HG03064 (cell line): Measurements from ENCODE around the gene EPG5.
"Not testable (repeated sequence)": the region's sequence is repeated elsewhere in the genome, so short reads cannot be mapped to it uniquely, and the experiment has no call there.

Experiments
- ATAC-seq: cut with Tn5 transposase; IDR thresholded peaks from one replicate; pipeline ENCODE4 v1.9.1; 2021; ENCODE audit warnings: low read depth; ENCODE audit not compliant: unreplicated experiment

EPG5 gene

GRCh38 chr18:45821711-45822110 is 145.4 kb downstream of the EPG5 start:
- ATAC-seq = no peak

- ATAC-seq = no peak
Measured at GRCh38 chr18:45821026-45821425, 146.1 kb downstream of the EPG5 start.

DNA sequence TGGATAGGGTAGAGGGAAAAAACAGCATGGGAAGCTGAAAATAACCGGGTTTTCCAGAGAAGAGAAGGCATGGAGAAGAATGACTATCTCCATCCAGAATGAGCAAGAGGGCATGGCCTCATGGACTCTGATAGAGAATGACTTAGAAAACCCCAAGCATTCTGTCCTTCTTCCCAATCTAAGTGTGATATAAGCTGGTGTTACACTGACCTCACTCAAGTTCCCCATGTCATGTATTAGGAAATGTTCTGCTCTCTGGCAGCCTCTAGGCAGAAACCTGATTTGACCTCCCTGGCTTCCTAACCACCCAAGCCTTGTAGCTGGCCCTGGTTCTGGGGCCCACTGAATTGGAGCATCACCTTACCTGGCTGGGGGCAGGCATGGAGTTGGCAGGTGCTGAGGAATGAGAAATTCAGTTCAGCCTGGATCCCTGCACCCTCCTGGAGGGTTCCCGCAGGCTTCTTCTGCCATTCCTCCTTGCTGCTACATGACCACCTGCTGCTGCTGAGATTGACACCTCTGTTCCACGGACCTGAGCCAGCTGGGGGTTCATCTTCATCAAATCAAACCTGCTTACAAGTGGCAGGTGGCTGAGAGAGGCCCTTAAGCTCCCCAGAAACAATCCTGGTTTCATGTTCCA is 146.9 kb downstream of the EPG5 start:
- no peak for ATAC-seq

DNA sequence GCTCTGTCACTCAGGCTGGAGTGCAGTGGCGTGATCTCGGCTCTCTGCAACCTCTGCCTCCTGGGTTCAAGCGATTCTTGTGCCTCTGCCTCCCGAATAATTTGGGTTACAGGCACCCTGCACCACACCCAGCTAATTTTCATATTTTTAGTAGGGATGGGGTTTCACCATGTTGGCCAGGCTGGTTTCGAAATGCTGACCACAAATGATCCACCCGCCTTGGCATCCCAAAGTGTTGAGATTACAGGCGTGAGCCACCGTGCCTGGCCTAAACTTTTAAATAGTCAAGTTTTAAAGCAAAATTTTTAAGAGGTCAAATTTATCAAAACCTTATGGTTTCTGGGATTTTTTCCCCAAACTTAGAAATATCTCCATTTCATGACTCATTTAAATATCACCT is 148.4 kb downstream of the EPG5 start:
- not testable (repeated sequence) for ATAC-seq

DNA sequence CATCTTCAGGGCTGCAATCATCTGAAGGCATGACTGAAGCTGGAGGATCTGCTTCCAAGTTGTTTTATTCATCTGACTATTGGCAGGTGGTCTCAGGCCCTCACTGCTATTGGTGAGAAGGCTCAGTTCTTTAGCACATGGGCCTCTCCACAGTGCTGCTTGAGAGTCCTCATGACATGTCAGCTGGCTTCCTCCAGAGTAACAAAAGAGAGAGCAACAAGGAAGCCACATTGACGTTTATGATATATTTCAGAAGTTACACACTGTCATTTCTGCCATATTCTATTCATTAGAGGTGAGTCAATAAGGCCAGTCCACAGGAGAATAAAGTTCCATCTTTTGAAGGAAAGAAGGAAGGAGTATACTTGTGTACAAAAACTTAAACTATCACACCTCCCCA is 149.6 kb downstream of the EPG5 start:
- ATAC-seq = no peak

DNA sequence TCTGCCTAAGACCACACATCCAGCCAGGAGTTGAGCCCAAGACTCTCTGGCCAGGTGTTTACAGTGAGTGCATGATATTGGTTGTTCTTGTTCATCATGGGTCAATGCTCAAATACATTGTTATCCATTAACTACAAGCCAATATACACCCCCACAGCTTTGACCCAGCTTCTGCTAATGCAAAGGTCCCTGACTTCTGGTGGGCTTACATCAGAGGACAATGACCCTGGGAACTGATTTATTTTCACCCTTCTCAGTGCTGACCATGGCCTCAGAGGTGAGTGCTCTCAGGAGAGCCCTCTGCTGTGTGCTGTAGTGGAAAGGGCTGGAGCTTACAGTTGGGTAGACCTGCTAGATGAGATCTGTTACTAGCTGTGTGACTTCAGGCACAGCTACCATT is 152.4 kb downstream of the EPG5 start:
- not testable (repeated sequence) for ATAC-seq

DNA sequence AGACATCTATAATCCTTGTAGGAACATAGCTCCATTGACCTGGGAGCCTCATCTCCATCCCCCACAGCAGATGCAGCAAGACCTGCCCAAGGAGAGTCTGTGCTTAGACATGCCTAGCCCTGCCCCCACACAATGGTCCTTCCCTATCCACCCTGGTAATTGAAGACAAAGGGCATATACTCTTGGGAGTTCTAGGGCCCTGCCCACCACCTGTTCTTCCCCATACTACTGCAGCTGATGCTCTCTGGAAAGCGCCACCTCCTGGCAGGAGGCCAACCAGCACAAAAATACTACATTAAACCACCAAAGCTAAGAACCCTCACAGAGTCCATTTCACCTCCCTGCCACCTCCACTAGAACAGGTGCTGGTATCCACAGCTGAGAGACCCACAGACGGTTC is 160.0 kb downstream of the EPG5 start:
- ATAC-seq = not testable (repeated sequence)

DNA sequence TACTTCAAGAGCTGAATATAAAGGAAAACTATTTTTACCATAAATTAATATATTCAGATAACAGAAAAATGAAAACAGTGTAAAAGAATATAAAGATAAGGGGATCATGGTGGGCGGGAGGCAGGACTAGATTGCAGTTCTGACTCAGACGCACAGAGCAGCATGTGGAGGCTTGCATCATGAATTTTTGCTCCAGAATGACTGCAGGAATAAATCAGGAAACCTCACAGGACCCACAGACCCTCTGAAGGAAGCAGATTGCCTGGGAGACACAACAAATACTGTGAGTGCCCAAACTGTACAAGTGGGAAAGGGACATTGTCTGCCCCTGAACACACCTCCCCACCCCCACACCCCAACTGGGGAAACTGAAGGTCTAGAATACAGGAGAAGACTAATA is 160.9 kb downstream of the EPG5 start:
- no peak for ATAC-seq

GRCh38 chr18:45805551-45805950 is 161.6 kb downstream of the EPG5 start:
- ATAC-seq = no peak

- ATAC-seq = no peak
Measured at GRCh38 chr18:45802814-45803492, 164.2 kb downstream of the EPG5 start.

DNA sequence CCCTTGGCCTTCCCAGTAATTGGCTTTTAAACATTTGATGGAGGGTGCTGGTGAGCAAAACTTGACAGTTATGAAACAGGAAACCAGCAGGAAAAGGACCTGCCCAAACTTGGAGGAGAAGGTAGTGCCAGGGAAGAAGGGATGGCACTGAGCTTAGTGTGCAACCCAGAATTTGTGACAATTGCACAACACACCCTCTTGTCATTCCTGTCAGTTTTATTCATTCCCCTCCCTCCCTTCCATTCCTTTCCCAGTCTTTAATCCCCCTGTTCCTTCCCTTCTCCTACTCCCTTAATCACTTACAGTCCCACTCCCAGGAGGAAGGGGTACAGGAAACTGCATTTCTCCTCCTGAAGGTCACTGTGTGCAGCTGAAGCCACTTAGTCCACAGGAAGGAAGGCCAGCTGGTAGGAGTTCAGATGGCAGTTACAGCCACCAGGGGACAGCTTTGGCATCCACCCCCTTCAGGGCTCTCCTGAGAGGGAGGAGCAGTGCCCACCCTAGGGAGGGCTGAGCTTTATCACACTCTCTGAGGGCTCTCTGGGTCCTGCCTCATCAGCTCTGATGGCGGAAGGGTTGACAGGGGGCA is 165.6 kb downstream of the EPG5 start:
- ATAC-seq = no peak
